Midbrain (tissue), 1 donor: ENCODE results near the gene CDYL.

Experiments used
- DNase-seq: peaks from one replicate; lab custom pipeline; 2025; lab: John Stamatoyannopoulos, UW

The CDYL gene

GRCh38 chr6:4774715-4775493, 1.3 kb upstream of the CDYL start:
- no peak for DNase-seq

DNA sequence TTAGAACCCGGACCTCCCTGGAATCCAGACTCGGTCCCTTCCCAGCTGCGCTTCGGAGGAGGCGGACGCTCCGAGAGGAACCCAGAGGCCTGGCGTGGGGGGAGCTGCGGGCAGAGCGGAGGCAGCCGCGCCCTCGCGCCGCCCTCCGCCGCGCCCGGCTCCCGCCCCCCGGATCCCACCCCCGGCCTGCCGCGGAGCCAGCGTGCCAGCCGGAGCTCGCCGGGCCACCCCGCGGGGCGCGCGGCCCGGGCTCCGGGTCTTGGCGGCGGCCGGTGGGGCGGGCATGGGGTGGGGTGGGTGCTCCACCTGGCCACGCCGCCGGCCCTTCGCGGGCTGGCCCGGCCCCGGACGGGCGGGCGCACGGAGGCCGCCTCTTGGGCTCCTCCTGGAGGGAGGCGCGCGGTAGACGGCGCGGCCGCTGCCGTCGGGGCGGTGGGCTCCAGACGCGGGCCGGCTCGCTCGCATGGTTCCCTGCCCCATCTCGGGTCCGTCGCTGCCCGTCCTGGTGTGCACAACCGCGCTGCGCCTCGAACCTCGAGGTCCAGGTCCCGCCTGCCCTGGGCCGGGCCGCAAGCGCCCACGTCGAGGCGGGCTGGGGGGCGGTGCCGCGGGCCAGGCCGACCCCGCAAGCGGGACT, 592 bp upstream of the CDYL start:
- peak; percentile 39 for DNase-seq

GRCh38 chr6:4776493-4777393, 539 bp downstream of the CDYL start:
- DNase-seq = no peak

GRCh38 chr6:4777394-4777935, 1.3 kb downstream of the CDYL start:
- DNase-seq = no peak

DNA sequence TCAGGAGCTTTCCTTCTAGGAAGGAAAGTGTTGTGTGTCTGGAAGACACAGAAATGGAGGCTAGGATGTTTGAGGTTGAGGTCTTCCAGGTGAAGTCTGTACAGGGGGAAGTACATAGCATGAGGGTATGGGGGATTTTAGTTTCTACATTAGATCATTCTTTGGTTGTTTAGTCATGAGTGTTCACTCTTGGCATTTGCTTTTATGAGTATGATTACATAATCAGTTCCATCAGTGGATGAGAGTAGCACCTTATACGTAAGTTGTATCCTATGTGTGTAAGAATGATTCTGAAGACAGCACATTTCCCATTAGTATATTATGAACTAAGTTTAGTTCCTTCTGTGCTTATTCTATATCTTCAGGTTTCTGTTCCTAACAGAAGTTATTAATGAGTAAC, 1.9 kb downstream of the CDYL start:
- DNase-seq = no peak

GRCh38 chr6:4780360-4780812, 4.2 kb downstream of the CDYL start:
- DNase-seq = no peak

DNA sequence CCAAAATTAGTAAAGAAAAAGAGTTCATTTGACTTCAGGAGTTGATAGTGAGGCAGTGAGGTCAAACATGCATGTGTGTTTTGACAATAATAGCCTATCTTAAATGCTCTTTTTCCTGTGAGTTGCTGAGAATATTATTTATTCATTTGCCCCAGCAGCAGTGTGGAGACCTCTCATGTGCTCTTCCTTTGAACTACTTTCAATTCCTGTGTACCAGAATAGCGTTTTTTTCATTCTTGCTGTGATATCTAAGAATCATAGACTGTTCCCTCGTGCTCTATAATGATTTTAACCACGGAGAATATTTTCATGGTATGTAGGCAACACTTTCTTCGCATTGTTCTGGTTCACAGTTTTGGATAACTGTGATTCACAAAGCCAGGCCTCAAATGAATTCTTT, 5.2 kb downstream of the CDYL start:
- no peak for DNase-seq

GRCh38 chr6:4781967-4782575, 5.9 kb downstream of the CDYL start:
- DNase-seq = no peak

DNA sequence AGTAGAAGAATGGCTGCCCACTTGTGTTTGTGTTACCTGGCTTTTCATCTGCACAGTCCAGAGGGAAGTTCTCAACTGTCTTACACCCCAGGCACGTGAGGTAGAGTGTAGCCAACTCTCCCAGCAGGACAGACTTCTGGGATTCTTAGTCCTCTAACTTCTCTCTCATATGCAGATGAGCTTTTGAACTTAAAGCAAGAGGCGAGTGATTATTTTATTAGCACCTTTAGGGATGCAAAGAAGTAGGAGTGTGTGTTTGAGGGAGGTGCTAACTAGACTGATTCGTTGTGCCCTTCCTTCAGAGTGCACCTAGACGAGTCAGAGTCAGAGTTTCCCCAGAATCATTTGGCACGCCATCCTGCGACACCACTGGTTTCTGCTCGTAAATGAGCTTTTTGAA, 10.8 kb downstream of the CDYL start:
- DNase-seq = no peak

- no peak for DNase-seq
Observed at GRCh38 chr6:4788482-4788881, 12.3 kb downstream of the CDYL start.

DNA sequence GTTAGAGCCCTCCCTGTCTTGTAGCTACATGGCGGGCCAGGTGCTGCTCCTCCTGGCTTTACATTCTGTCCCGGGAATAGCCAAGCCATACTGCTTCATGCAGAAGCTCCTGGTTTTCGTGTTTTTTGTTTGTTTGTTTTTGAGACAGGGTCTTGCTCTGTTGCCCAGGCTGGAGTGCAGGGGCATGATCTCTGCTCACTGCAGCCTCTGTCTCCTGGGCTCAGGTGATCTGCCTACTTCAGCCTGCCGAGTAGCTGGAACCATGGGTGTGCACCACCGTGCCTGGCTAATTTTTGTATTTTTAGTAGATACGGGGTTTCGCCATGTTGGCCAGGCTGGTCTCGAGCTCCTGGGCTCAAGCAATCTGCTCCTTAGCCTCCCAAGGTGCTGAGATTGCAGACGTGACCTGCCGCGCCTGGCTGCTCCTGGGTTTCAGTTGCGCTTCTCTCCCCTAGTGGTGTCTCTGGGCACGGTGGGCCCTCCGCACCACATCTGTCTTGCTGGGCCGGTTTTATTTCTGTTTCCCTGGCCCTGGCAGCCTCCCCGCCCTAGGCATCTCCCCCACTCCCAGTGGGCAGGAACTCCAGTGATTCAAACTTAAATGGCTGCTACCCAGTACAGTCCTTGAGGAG, 12.9 kb downstream of the CDYL start:
- DNase-seq = no peak

- DNase-seq = no peak
Observed at GRCh38 chr6:4790158-4790899, 14.1 kb downstream of the CDYL start.

- no peak for DNase-seq
Observed at GRCh38 chr6:4794140-4794707, 18.0 kb downstream of the CDYL start.

GRCh38 chr6:4797587-4797986, 21.4 kb downstream of the CDYL start:
- DNase-seq = no peak

DNA sequence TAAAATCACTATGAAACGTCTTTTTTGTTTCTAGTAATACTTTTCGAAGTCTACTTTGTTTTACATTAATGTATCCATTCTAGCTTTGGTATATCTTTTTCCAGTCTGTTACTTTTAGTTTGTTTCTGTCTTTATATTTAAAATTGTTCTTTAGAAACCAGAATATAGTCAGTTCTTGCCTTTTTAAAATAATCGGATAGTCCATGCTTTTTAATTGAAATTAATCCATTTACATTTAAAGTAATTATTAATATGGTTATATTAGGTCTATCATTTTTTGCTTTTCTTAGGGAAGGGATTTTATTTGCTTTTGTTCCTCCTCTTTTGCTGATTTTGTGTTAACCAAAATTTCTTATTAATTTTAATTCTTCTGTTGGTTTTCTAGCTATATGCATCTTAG, 23.7 kb downstream of the CDYL start:
- no peak for DNase-seq

GRCh38 chr6:4800662-4801061, 24.5 kb downstream of the CDYL start:
- DNase-seq = no peak

- DNase-seq = no peak
Observed at GRCh38 chr6:4801491-4802110, 25.4 kb downstream of the CDYL start.

DNA sequence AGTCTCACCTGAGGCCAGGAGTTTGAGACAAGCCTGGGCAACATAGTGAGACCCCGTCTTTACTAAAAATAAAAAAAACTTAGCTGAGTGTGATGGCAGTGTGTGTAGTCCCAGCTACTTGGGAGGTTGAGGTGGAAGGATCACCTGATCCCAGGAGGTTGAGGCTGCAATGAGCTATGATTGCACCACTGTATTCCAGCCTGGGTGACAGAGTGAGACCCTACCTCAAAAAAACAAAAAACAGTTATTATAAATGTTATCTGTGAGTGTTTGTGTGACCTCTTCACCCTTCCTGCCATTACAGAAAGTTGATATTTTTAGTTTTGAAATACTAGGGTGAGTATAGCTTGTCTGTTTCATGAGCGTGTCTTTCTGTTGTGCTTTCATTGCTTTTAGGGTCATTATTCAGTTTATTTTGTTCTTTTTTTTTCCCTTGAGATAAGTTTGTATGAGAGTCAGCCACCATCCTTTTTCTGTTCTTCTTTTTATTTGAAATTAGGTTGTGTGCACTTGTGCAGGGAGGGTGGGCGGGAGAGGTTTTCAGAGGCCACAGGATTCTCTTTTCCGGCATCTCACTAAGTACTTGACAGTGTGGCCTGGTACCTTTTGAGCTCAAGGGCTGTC, 26.2 kb downstream of the CDYL start:
- DNase-seq = no peak

- DNase-seq = no peak
Observed at GRCh38 chr6:4803343-4803744, 27.1 kb downstream of the CDYL start.
